Measurements from ENCODE around the gene COPS4.

DNA sequence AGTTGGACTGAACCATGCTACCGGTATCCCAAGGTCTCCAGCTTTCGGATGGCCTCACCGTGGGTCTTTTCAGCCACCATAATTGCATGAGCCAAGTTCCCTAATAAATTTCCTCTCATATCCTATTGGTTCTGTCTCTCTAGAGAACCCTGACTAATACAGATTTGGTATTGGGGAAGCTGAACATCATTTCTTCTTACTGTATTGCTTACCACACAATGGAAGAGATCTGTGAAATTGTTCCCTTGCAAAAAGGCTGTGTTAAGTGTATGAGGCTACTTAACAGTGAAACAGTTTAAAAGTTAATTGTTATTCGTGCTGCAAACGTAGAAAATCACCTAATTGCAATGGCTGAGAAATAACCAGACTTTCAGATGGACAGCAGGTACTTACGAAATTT is 45.6 kb downstream of the COPS4 start:
- TF ChIP-seq, protein P1, sequence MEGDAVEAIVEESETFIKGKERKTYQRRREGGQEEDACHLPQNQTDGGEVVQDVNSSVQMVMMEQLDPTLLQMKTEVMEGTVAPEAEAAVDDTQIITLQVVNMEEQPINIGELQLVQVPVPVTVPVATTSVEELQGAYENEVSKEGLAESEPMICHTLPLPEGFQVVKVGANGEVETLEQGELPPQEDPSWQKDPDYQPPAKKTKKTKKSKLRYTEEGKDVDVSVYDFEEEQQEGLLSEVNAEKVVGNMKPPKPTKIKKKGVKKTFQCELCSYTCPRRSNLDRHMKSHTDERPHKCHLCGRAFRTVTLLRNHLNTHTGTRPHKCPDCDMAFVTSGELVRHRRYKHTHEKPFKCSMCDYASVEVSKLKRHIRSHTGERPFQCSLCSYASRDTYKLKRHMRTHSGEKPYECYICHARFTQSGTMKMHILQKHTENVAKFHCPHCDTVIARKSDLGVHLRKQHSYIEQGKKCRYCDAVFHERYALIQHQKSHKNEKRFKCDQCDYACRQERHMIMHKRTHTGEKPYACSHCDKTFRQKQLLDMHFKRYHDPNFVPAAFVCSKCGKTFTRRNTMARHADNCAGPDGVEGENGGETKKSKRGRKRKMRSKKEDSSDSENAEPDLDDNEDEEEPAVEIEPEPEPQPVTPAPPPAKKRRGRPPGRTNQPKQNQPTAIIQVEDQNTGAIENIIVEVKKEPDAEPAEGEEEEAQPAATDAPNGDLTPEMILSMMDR (IDR thresholded peaks at IDR 0.05; ENCODE audit: low read length) = no peak
- TF ChIP-seq EZH2 (optimal IDR thresholded peaks at IDR 0.05; ENCODE audit: low read depth, low read length) = no peak
